Cardiac muscle cell (in vitro differentiated cells and primary cell): ENCODE measurements around the gene MACROD2. TPM values are rescaled to one million over a fixed set of nuclear protein-coding genes. Genes with fewer than 3 reads are reported as not detected.

ENCODE experiments used
- DNase-seq, 2 donors: peaks; one replicate each; pipeline versions ENCODE4 v3.0.0 to v3.0.0-alpha.2; 2010 to 2017; ENCODE audit warnings: low read depth in 1 of 2, low spot score in 1 of 2
- H3K27ac ChIP-seq: fragments of 200-600 bp; sonication (generic); 2 replicates; pipeline ENCODE4 v1.5.1; 2016
- H3K27me3 ChIP-seq: fragments of 200-600 bp; sonication (generic); 2 replicates; pipeline ENCODE4 v1.6.0; 2016; ENCODE audit warnings: control low read depth
- H3K36me3 ChIP-seq: fragments of 200-600 bp; sonication (generic); 2 replicates; pipeline ENCODE4 v1.5.1; 2016; ENCODE audit warnings: control low read depth
- H3K4me1 ChIP-seq: fragments of 200-600 bp; sonication (generic); 2 replicates; pipeline ENCODE4 v1.8.1; 2017; ENCODE audit warnings: low read depth, mild to moderate bottlenecking, mixed run types
- H3K4me3 ChIP-seq: fragments of 200-600 bp; sonication (generic); 2 replicates; pipeline ENCODE4 v1.5.1; 2016; ENCODE audit warnings: mild to moderate bottlenecking
- H3K9me3 ChIP-seq: fragments of 200-600 bp; sonication (generic); 2 replicates; pipeline ENCODE4 v1.5.1; 2017; ENCODE audit warnings: low read depth, mild to moderate bottlenecking, control low read depth
- polyA plus RNA-seq: library from polyadenylated mRNA; unstranded; fragments of >200 nt; fragmentation: Nextera tagmentation; extraction: Ambion mirVana; gene quantifications from 2 replicates; pipeline ENCODE4 v1.2.1, GENCODE V29; 2016
- total RNA-seq: library from RNA; depleted of rRNA; stranded (reverse); fragments of >200 nt; gene quantifications from 2 replicates; pipeline ENCODE4 v1.2.3, GENCODE V29; 2016
- TF ChIP-seq, protein P1 (sequence below): IDR thresholded peaks from 2 replicates; pipeline ENCODE4 v1.5.1; 2012; ENCODE audit warnings: low read depth, mild to moderate bottlenecking, low read length

Gene MACROD2
- total and polyA plus RNA-seq, 2 experiments from 2014 or later, result 9.3 to 14.4 TPM

DNA sequence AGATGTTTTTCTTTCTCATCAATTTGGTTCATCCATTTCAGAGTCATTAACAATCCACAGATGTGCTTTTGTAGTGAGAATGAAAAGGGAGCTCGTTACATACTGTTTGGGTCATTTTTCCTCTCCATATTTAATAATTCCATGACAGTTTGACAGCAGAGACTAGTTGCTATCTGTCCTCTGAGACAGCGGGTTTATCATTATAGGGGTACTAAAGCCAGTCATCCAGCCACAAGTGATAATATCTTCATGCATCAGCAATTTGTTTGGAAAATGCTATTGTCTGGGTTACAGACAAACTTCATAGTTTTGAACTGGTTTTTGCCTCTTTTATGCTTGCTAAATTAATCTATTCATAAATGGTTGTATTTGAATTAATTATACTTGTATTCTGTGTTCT is 692.7 kb downstream of the MACROD2 start:
- TF ChIP-seq, protein P1, sequence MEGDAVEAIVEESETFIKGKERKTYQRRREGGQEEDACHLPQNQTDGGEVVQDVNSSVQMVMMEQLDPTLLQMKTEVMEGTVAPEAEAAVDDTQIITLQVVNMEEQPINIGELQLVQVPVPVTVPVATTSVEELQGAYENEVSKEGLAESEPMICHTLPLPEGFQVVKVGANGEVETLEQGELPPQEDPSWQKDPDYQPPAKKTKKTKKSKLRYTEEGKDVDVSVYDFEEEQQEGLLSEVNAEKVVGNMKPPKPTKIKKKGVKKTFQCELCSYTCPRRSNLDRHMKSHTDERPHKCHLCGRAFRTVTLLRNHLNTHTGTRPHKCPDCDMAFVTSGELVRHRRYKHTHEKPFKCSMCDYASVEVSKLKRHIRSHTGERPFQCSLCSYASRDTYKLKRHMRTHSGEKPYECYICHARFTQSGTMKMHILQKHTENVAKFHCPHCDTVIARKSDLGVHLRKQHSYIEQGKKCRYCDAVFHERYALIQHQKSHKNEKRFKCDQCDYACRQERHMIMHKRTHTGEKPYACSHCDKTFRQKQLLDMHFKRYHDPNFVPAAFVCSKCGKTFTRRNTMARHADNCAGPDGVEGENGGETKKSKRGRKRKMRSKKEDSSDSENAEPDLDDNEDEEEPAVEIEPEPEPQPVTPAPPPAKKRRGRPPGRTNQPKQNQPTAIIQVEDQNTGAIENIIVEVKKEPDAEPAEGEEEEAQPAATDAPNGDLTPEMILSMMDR, result no peak
- no peak for DNase-seq
- Histone ChIP-seq H3K27me3 (no peaks in the 10 kb centered on the region), H3K9me3 (no peaks in the 10 kb centered on the region), H3K4me1 (no peaks in the 10 kb centered on the region), H3K4me3 (no peak overlapping the region), H3K27ac (no peak overlapping the region), H3K36me3 (no peaks in the 10 kb centered on the region)

DNA sequence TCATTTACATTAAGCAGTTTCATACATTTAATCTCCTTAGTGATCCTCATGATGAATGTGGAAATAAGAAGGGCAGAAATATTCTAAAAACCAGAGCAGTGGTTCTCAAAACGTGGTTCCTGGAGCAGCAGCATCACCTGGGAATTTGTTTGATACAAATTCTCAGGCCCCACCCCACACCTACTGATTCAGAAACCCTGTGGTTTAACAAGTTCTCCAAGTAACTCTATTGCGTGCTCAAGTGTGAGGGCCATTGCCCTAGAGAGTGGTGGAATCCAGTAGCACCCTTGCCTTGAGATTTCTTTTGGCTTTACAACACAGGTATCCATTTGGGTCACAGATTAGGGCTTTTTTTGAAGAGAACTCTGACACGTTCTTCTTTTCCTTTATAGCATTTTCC is 696.7 kb downstream of the MACROD2 start:
- no peak for DNase-seq
- Histone ChIP-seq H3K4me3 (no peak overlapping the region), H3K4me1 (no peaks in the 10 kb centered on the region), H3K9me3 (no peaks in the 10 kb centered on the region), H3K27ac (no peak overlapping the region), H3K27me3 (no peaks in the 10 kb centered on the region), H3K36me3 (no peaks in the 10 kb centered on the region)
- TF ChIP-seq, protein P1, result no peak

- no peaks in the 10 kb centered on the region for H3K4me1 ChIP-seq
- no peaks in the 10 kb centered on the region for H3K36me3 ChIP-seq
- no peak overlapping the region for H3K27ac ChIP-seq
- H3K9me3 ChIP-seq, result no peaks in the 10 kb centered on the region
- no peak overlapping the region for H3K4me3 ChIP-seq
- no peak for DNase-seq
- H3K27me3 ChIP-seq, result no peaks in the 10 kb centered on the region
- TF ChIP-seq, protein P1, result no peak
Measured at GRCh38 chr20:14696478-14696877, 701.2 kb downstream of the MACROD2 start.

GRCh38 chr20:14696937-14697336 is 701.6 kb downstream of the MACROD2 start:
- H3K4me1 ChIP-seq, result no peaks in the 10 kb centered on the region
- TF ChIP-seq, protein P1, result no peak

GRCh38 chr20:14698125-14698524 is 702.8 kb downstream of the MACROD2 start:
- H3K27me3 ChIP-seq, result no peaks in the 10 kb centered on the region
- no peaks in the 10 kb centered on the region for H3K36me3 ChIP-seq
- no peak for DNase-seq
- H3K4me1 ChIP-seq, result no peaks in the 10 kb centered on the region
- TF ChIP-seq, protein P1, result no peak
- H3K9me3 ChIP-seq, result no peaks in the 10 kb centered on the region
- H3K27ac ChIP-seq, result no peak overlapping the region
- no peak overlapping the region for H3K4me3 ChIP-seq

More at GRCh38 chr20:14696937-14697336, 701.6 kb downstream of the MACROD2 start:
- H3K27me3 ChIP-seq, result no peaks in the 10 kb centered on the region
- H3K36me3 ChIP-seq, result no peaks in the 10 kb centered on the region
- H3K4me3 ChIP-seq, result no peak overlapping the region
- DNase-seq, result no peak
- H3K9me3 ChIP-seq, result no peaks in the 10 kb centered on the region
- H3K27ac ChIP-seq, result no peak overlapping the region
